HG03565 (cell line): ENCODE measurements around the gene C11orf24.
"Not testable (repeated sequence)": the region's sequence is repeated elsewhere in the genome, so short reads cannot be mapped to it uniquely, and the experiment has no call there.

Experiments used
- ATAC-seq: cut with Tn5 transposase; IDR thresholded peaks from one replicate; pipeline ENCODE4 v1.9.1; 2021; ENCODE audit warnings: mild to moderate bottlenecking, moderate library complexity; ENCODE audit not compliant: unreplicated experiment

Gene C11orf24

DNA sequence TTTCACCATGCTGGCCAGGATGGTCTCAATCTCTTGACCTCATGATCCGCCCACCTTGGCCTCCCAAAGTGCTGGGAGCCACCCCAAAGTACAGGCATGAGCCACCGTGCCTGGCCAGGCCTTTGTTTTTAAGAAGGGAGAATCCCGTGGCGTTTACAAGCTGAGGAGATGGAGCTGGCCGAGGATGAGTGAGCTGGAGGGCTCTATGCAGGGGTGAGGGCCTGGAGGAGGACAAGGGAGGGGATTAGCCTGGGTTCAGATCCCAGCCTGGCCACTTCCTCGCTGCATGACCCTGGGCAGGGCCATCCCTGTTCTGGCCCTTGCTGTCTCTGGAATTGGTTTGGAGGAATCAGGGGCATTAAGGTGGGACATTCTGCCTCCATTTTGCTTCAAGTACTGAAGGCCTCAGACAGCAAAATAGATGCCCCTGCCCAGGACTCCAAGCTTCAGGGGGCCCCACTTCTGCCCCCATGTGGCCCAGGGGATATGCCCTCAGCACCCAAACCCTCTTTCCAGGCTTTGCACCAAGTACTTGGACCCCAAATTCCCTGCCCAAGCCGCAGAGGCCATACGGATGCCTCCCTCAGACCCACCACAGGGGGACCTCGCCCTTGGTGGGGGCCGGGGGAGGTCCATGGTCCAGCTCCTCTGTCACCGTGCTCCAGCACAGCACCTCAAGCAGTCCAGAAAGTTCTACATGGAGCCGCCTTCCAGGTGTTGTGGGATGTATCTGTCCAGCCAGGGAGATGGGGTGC lies 28.5 kb upstream of the C11orf24 start:
- ATAC-seq: no peak

DNA sequence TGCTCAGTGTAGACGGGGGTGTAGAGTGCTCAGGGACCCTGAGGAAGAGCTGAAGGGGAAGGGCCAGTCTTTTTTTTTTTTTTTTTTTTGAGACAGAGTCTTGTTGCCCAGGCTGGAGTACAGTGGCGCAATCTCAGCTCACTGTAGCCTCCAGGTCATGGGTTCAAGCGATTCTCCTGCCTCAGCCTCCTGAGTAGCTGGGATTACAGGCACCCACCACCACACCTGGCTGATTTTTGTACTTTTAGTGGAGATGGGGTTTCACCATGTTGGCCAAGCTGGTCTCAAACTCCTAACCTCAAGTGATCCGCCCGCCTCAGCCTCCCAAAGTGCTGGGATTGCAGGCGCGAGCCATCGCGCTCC lies 27.7 kb upstream of the C11orf24 start:
- not testable (repeated sequence) for ATAC-seq

DNA sequence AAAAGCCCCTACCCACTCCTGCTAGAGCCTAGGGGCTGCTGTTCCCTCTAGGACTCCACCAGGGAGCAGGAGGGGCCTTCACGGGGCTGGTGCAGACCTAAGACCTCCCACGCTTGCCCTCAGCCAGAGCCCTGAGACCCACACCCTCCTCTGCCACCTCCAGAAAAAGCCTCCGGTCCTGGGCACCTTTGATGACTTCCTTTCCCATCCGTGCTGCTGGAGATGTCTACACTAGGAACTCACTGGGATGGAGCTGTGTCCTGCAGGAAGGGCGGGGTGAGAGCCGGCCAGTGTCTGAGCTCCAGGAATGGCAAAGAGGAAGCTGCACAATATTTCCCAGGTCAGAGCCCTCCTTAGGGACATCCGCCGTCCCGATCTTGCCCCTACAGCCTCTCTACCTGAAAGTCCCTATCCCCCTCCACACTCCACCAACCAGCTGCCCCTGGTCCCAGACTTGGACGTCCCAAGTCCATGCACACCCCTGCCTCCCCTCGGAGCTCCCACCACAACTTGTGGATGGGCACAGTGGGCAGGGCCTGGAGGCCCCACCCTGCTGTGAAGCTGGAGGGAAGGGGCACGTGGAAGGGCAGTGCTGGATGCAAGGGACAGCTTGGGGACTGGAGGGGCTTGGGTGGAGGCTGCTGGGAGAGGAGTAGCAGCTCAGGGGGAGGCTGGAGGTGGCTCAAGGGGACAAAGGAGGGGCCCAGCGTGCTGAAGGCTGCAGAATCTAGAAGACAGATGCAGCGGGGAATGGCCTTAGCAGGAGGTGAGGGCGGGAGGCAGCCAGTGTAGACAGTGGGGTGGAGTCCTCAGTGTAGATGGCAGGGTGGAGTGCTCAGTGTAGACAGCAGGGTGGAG lies 27.1 kb upstream of the C11orf24 start:
- no peak for ATAC-seq

DNA sequence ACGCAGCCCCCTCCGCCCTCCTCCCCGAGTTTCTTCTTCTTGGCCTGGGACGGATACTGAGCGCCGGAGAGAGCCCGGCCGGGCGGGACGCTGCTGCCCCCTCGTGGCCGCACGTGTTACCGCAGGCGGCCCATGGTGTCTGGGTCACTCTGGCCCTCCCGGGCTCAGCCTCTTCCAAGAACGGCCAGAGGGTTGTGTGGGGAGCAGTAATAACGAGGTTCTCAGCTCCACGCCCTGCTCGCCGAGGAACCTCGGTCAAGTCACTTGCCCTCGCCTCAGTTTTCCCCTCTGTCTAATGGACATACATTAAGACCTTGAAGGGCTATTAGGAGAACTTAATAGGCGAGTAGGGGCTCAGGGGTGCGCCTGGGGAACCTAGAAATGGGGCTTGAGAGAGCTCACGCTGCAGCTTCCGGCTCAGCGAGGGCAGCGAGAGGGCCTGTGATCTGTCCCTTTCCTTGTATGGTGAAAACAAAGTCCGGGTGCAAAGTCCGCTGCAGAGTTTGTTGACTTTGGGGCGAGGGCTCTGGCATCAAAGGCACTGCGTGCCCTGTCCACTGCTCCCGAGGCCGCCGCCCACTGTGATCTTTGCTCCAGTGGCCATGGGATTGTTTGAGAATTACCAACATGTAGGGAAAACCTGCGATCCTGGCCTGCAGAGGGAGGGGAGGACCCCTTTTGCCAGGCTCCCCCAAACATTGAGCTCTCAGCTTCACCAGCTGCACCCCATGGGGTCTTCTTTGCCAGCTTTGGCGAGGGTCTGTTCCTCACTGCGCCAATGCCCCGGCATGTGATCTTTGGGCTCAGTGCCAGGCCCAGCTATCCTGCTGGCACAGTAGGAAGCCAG lies 26.3 kb upstream of the C11orf24 start:
- peak; percentile 49 for ATAC-seq

DNA sequence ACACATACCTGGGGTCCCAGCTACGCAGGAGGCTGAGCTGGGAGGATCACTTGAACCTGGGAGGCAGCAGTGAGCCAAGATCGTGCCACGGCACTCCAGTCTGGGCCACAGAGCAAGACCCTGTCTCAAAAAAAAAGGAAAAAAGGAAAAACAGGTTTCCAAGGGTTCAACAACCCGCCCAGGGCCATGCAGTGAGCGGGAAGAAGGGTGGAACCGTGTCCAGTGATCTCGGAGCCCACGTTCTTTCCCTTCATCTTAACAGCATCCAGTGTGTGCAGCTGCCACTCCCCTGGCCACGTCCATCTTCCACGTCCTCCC lies 25.7 kb upstream of the C11orf24 start:
- ATAC-seq: no peak

DNA sequence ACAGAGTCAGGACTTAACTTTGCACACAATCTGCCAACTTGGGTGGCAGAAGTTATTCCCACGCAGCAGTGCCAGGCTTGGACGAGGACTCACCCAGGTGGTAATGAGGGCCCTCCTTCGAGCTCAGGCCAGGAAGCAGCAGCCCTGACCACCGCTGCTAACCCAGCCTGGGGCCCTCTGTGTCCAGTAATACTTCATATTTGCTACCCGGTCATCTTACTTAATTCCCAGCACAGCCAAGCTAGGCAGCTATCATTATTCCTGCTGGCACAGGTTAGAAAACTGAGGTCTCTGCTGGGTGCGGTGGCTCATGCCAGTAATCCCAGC lies 25.2 kb upstream of the C11orf24 start:
- no peak for ATAC-seq

DNA sequence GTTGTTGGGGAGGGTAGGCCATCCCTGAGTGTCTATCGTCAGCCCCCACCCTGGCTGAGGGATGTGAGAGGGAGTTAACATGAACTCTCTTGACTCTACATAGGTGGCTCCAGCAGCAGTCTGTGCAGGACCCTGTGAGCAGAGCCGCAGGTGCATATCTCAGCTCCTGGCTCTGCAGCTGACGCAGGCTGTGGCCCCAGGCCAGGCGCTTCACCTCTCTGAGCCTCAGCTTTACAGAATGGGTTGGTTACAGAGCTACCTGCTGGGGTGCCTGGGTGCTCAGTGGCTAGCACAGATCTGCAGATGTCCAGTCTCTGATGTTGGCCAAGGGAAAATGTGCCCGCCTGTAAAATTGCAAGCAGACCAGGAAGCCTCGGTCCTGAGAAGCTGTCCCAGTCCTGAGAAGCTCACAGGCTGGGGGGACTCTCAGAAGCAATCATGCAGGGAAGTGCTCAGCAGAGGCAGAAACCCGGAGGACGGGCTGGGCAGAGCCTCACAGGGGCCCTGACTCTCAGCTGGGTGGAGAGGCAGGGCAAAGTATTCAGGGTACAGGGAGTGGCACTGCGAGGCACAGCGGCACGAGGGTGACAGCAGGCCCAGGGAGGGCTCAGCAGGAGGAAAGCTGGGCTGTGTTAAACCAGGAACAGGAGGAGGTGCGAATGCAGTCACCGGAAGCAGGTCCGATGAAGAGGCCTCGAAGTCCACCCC lies 24.7 kb upstream of the C11orf24 start:
- no peak for ATAC-seq

DNA sequence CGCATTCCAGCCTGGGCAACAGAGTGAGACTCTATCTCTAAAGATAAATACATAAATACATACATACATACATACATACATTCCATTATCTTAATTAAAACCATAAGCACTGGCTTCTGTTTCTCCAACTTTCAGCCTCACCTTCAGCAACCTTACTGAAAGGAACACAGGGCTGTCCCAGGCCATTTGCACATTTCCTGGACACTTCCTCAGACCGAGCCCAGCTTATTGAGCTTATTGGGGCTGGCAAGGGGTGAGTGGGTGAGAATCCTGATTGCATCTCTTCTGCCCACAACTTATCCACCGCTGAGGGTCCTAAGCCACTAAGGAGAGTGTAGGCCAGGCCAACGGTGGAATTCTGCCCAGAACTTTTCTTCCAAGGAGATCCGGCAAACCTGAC lies 24.2 kb upstream of the C11orf24 start:
- ATAC-seq: no peak

DNA sequence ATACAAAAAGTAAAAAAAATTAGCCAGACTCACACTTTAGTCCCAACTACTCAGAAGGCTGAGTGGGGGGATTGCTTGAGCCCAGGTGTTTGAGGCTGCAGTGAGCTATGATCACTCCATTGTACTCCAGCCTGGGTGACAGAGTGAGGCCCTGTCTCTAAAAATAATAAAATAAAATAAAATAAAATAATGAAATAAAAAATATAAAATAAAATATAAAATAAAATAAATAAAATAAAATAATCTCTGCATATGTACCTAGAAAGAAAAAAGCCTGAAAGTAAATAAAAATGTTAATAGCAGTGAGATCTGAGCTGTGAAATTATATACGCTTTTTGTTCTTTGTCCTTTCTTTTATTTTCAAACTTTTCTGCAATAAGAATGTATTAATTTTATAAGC lies 23.5 kb upstream of the C11orf24 start:
- ATAC-seq: no peak

DNA sequence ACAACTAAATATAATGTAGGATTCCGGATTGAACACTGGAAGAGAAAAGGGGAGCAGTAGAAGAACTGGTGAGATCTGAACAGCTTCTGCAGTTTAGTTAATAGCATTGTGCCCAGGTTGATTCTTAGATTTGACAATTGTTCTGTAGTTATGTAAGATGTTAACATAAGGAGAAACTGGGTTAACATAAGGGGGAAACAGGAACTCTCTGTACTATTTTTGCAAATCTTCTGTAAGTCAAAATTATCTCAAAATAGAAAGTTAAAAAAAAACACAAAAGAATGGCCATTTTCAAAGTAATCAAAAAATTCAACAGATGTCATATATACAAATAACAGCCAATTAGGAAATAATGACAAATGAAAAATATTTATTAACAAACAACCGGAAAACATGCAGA lies 21.9 kb upstream of the C11orf24 start:
- no peak for ATAC-seq

DNA sequence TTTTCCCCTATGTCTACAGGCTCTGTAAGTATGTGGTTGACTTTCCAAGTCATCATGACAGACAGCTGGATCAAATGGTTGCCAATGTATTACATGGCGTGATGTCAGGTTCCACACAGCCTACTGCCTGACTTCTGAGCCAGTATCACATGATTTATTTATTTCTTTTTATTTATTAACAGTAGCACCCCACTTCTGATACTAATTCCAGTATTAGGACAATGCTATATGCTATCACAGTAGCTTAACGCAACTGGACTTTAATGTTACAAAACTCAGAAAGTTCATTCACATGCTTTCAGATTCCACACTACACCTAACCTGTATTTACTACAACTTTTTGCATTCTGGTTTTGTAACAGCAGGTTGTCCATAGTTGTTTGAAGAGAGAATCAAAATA lies 17.7 kb upstream of the C11orf24 start:
- no peak for ATAC-seq

DNA sequence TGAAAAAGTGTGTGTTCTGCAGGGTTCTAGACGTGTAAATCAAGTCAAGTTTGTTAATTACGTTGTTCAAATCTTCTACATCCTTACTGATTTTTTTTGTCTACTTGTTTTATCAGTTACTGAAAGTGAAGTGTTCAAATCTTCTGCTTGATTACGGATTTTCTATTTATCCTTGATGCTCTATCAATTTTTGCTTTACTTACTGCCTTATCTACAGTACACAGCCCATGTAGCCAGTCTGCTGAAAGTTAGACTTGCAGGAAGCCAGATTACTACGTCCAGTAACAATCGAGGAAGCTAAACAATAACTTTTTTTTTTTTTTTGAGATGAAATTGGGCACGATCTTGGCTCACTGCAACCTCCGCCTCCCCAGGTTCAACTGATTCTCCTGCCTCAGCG lies 15.6 kb upstream of the C11orf24 start:
- ATAC-seq: no peak

DNA sequence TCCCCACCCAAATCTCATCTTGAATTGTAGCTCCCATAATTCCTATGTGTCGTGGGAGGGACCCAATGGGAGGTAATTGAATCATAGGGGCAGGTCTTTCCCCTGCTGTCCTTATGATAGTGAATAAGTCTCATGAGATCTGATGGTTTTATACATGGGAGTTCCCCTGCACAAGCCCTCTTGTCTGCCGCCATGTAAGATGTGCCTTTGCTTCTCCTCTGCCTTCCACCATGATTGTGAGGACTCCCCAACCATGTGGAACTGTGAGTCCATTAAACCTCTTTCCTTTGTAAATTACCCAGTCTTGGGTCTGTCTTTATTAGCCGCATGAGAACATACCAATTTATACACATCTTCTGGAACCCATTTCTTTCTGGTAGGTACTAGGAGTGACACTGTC lies 12.8 kb upstream of the C11orf24 start:
- not testable (repeated sequence) for ATAC-seq

DNA sequence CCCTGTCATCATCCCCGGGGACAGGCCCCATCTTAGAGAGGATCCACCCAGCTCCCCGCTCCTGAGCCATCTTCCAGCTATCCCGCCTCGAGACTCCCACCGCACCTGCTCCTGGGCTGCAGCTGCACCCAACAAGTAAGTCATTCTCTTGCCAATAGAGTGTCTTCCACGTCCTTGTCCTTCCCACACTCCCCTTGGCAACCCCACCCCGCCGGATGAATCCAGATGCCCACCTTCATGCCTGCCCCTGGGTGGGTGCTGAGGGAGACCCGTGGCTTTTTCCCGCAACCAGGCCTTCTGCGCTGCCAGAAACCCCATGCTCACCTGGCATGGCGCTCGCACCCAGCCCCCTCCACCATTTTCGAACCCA lies 11.1 kb upstream of the C11orf24 start:
- no peak for ATAC-seq

DNA sequence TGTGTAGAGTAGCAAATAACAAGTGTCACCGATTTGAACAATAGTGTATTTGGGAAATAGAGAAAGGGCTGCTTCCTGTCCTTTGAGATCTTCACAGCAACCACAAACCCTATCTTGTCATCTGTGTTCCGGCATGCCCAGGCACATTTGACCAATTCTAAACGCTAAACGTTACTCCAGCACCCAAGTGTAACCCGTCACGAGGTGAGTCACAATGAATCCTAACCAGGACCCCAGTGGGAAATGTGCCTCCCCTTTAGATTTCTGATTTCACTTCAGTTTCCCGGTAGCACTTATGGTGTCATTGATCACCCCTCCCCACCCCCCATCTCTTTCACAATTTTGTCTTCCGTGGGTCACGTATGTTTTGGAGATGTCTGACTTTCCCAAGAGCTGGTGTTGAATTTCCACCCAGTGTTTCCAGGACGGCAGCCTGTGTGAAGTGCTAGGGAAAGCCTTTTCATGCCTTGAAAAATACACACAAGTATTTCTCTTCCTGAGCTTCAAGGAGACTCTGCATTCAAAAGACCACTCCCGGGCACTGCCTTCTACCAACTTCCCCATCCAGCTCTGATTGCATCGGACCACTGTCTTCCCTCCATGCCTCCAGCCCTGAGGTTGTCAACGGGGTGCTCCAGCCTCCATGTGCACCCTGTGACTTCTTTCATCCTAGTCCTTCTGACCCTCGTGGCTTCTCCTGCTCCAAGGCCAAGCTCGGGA lies 10.5 kb upstream of the C11orf24 start:
- ATAC-seq: peak; percentile 78

DNA sequence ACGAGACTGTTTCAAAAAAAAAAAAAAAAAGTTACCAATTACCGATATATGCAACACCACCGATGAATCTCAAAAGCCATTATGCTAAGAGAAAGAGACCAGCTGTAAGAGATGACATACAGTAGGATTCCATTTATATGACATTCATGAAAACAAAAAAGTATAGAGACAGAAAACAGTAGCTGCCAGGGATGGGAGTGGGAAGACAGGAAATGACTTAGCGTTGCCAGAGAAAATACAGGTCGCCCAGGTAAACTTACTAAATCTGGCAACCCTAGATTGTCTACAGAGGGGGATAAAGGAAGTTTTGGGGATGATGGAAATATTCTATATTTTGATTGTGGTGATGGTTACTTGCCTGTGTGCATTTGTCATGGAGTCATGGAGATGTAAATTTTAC lies 7.9 kb upstream of the C11orf24 start:
- no peak for ATAC-seq

DNA sequence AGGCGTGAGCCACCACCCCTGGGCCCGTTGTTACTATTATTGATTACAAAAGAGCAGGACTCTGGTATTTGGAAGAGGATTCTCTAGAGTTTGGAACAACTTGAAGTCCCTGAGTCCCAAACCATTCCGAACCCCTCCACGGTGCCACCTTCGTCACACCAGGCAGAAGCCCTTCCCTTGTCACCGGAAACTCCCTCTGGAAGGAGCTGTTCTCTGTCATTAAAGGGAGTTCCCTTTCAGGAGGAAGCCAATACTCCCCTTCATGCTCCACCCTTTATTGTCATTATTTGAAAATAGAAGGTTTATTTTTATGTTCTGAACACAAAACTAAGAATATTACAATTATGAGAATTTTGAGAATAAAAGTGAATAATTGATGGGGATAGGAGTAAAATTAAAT lies 5.1 kb upstream of the C11orf24 start:
- no peak for ATAC-seq

DNA sequence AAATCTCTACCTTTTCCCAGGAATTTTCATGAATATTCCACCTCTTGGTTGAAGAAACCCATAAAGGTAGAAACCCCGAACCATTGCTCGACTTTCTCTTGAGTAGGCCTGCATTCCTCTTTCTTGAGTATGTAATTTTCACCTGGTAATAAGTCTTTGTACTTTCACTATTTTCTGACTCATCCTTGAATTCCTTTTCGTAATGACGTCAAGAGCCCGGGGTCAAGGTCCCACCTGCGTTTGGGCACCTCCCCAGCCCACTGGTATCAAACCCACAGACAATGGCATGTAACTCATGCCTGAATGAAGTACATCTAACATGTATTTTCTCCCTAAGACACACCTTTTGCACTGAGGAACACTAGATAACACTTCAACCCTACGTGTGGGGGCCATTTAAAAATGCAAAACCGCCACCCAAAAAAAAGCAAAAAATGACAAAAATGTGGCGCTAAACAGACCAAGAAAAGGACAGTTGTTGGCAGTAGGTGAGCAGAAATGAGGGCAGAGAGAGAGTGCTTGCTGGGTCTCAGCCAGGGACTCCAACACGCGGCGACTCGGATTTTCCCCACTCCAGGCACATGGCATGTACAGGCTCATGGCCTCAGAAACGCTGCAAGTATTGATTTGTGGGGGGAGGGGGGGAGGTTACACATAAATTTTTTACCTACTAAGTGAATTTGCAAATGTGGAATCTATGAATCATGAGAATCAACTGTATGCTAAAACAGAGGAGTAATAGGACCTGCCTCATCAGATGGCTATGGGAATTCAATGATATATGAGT lies 4.1 kb upstream of the C11orf24 start:
- no peak for ATAC-seq

DNA sequence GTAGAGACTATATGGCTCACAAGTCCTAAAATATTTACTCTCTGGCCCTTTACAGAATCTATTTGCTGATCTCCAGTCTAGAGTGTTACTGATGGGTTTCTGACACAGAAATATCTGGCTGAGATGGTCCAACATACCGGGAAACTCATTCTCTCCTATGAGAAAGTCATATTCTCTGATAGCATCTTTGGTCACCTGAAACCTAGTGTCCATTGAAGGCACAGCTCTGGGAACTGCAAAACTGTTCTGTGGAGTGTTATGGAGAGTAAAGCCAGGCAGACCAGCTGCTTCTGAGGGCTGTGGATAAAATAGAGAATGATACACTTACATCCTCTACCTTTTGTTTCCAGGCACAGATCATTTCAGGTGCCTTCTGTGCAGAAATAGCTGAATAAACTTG lies 2.5 kb upstream of the C11orf24 start:
- ATAC-seq: no peak
